HCT116 (cell line): ENCODE results near the gene RAI1.

Experiments
- EZH2 ChIP-seq: fragments of 200-600 bp; sonication (generic); IDR thresholded peaks from 2 replicates; pipeline ENCODE4 v1.6.1; 2017; ENCODE audit warnings: antibody characterized with exemption, mixed run types
- EZH2phosphoT487 ChIP-seq: fragments of 200-600 bp; IDR thresholded peaks from 2 replicates; pipeline ENCODE4 v1.6.1; 2018; ENCODE audit warnings: antibody characterized with exemption, borderline replicate concordance
- POLR2A ChIP-seq: IDR thresholded peaks from 2 replicates; pipeline ENCODE4 v1.7.0; 2011; ENCODE audit warnings: borderline replicate concordance; ENCODE audit not compliant: insufficient read depth, insufficient read length; ENCODE audit errors: extremely low read depth
- POLR2AphosphoS5 ChIP-seq: IDR thresholded peaks from 2 replicates; pipeline ENCODE4 v1.6.1; 2011; ENCODE audit warnings: mild to moderate bottlenecking, low read depth, low read length, moderate library complexity
- SRF ChIP-seq: IDR thresholded peaks from 2 replicates; pipeline ENCODE4 v1.6.1; 2012; ENCODE audit warnings: low read depth
- YY1 ChIP-seq: IDR thresholded peaks from 2 replicates; pipeline ENCODE4 v1.6.1; 2011; ENCODE audit warnings: low read length, low read depth, moderate library complexity, mild to moderate bottlenecking; ENCODE audit not compliant: insufficient replicate concordance; ENCODE audit errors: extremely low read depth
- TF ChIP-seq, protein P1 (sequence below): IDR thresholded peaks from 2 replicates; pipeline ENCODE4 v1.6.1; 2012; ENCODE audit warnings: low read depth
- TF ChIP-seq, protein P2 (sequence below): IDR thresholded peaks from 2 replicates; pipeline ENCODE4 v1.6.1; 2012
- TF ChIP-seq, protein P3 (sequence below), 3 experiments: fragments of 200-600 bp in 1 of 3; sonication (generic) in 1 of 3; IDR thresholded peaks in 2 of 3; conservative IDR thresholded peaks in 1 of 3; 2 replicates each; pipeline ENCODE4 v1.5.1; 2012 to 2017; ENCODE audit warnings: low read depth in 2 of 3, low read length in 2 of 3, antibody characterized with exemption in 1 of 3, borderline replicate concordance in 1 of 3, control low read depth in 1 of 3, mild to moderate bottlenecking in 1 of 3, mixed read lengths in 1 of 3, mixed run types in 1 of 3, moderate library complexity in 1 of 3; ENCODE audit not compliant: insufficient read depth in 1 of 3
- TF ChIP-seq, protein P4 (sequence below): IDR thresholded peaks from 2 replicates; pipeline ENCODE4 v1.6.1; 2012

DNA sequence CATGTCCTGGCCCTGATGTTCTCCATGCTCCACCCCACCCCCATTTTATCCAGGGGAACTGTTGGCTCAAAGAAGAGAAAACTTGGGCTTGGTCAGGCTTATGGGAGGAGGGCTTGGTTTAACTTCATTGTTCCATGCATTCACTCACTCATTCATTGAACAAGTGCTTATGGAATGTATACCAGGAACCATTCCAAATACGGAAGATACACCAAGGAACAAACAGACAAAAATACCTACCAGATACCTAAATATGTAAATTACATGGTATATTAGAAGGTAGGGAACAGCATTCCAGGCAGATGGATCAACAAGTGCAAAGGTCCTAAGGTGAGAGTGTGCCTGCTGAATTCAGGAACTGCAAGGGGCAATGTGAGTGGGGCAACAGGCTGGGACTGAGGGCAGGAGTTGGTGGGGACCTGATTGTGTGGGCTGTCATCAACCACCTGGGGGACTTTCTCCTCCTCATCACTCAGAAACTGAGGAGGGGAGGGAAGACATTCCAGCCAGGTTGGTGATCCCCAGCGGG lies 39.9 kb downstream of the RAI1 start:
- TF ChIP-seq POLR2A = no peak
- TF ChIP-seq, protein P1, sequence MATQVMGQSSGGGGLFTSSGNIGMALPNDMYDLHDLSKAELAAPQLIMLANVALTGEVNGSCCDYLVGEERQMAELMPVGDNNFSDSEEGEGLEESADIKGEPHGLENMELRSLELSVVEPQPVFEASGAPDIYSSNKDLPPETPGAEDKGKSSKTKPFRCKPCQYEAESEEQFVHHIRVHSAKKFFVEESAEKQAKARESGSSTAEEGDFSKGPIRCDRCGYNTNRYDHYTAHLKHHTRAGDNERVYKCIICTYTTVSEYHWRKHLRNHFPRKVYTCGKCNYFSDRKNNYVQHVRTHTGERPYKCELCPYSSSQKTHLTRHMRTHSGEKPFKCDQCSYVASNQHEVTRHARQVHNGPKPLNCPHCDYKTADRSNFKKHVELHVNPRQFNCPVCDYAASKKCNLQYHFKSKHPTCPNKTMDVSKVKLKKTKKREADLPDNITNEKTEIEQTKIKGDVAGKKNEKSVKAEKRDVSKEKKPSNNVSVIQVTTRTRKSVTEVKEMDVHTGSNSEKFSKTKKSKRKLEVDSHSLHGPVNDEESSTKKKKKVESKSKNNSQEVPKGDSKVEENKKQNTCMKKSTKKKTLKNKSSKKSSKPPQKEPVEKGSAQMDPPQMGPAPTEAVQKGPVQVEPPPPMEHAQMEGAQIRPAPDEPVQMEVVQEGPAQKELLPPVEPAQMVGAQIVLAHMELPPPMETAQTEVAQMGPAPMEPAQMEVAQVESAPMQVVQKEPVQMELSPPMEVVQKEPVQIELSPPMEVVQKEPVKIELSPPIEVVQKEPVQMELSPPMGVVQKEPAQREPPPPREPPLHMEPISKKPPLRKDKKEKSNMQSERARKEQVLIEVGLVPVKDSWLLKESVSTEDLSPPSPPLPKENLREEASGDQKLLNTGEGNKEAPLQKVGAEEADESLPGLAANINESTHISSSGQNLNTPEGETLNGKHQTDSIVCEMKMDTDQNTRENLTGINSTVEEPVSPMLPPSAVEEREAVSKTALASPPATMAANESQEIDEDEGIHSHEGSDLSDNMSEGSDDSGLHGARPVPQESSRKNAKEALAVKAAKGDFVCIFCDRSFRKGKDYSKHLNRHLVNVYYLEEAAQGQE = no peak
- TF ChIP-seq, protein P2, sequence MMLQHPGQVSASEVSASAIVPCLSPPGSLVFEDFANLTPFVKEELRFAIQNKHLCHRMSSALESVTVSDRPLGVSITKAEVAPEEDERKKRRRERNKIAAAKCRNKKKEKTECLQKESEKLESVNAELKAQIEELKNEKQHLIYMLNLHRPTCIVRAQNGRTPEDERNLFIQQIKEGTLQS = no peak
- no peak for TF ChIP-seq YY1
- TF ChIP-seq EZH2phosphoT487 = no peak
- TF ChIP-seq, protein P3, sequence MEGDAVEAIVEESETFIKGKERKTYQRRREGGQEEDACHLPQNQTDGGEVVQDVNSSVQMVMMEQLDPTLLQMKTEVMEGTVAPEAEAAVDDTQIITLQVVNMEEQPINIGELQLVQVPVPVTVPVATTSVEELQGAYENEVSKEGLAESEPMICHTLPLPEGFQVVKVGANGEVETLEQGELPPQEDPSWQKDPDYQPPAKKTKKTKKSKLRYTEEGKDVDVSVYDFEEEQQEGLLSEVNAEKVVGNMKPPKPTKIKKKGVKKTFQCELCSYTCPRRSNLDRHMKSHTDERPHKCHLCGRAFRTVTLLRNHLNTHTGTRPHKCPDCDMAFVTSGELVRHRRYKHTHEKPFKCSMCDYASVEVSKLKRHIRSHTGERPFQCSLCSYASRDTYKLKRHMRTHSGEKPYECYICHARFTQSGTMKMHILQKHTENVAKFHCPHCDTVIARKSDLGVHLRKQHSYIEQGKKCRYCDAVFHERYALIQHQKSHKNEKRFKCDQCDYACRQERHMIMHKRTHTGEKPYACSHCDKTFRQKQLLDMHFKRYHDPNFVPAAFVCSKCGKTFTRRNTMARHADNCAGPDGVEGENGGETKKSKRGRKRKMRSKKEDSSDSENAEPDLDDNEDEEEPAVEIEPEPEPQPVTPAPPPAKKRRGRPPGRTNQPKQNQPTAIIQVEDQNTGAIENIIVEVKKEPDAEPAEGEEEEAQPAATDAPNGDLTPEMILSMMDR (IDR thresholded peaks at IDR 0.05 in 2 of 3, conservative IDR thresholded peaks at IDR 0.05 in 1 of 3; ENCODE audit: borderline replicate concordance in 1 of 3, insufficient read depth in 1 of 3, low read depth in 2 of 3, low read length in 2 of 3) = no peak
- TF ChIP-seq, protein P4, sequence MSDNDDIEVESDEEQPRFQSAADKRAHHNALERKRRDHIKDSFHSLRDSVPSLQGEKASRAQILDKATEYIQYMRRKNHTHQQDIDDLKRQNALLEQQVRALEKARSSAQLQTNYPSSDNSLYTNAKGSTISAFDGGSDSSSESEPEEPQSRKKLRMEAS = no peak
- TF ChIP-seq EZH2 = no peak
- TF ChIP-seq POLR2AphosphoS5 = no peak
- no peak for TF ChIP-seq SRF
